ENCODE measurements around the gene C1QTNF9B.

Gene C1QTNF9B

DNA sequence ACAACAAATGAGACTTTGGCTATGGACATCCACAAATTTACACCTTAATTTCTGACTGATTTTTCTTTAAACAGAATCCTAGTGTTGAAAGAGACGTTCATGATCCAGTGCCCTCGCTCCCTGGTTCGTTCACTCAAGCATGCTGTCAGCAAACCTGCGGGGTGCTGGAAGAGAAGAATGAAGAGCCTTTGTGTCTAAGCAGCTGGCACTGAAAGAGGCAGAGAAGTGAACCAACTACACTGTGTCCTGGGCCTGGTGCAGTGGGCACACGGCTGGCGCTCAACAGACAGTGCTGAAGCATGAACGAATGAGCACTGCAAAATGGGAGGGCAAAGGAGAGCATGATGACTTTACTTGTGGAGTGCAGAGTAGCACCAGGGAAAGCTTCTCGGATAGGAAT lies 54.9 kb downstream of the C1QTNF9B start:
- Histone ChIP-seq H3K79me2 (ENCODE audit: insufficient read depth, low read length) (no peaks in the 10 kb centered on the region), H3K27ac (ENCODE audit: low read depth, low read length) (no peak overlapping the region), H3K27me3 (ENCODE audit: low read length) (no peaks in the 10 kb centered on the region), H4K20me1 (ENCODE audit: low read depth, low read length) (0 out of 2 replicates have a peak, but pooled peaks cover 3% of the 10 kb centered on the region), H3F3A (ENCODE audit: insufficient read depth) (no peaks in the 10 kb centered on the region), H3K36me3 (ENCODE audit: low read length) (no peaks in the 10 kb centered on the region), H3K4me2 (ENCODE audit: low read depth, low read length, poor library complexity, severe bottlenecking) (no peak overlapping the region), H3K9ac (ENCODE audit: low read length) (no peak overlapping the region), H3K9me3 (ENCODE audit: insufficient read depth, low read length) (no peaks in the 10 kb centered on the region), H3K4me3 (ENCODE audit: insufficient read depth, low read length, poor library complexity, severe bottlenecking) (no peak overlapping the region), H3K9me2 (replicated peaks; ENCODE audit: insufficient read depth, low read length) (no peaks in the 10 kb centered on the region), H2AFZ (ENCODE audit: low read depth, low read length, severe bottlenecking) (no peak overlapping the region)
- TF ChIP-seq CTCF (IDR thresholded peaks at IDR 0.05; ENCODE audit: insufficient read depth, low read length, poor library complexity, severe bottlenecking) = no peak
- no peak for TF ChIP-seq EZH2phosphoT487 (conservative IDR thresholded peaks at IDR 0.05; ENCODE audit: low read length)
